IPS-NIHi7 (cell line): Measurements from ENCODE around the gene SPATA33.
"Not testable (repeated sequence)": the region's sequence is repeated elsewhere in the genome, so short reads cannot be mapped to it uniquely, and the experiment has no call there.

Source experiments
- DNase-seq: peaks from one replicate; pipeline ENCODE4 v3.0.0; 2012; ENCODE audit warnings: mixed read lengths; ENCODE audit errors: extremely low spot score

SPATA33 gene

DNA sequence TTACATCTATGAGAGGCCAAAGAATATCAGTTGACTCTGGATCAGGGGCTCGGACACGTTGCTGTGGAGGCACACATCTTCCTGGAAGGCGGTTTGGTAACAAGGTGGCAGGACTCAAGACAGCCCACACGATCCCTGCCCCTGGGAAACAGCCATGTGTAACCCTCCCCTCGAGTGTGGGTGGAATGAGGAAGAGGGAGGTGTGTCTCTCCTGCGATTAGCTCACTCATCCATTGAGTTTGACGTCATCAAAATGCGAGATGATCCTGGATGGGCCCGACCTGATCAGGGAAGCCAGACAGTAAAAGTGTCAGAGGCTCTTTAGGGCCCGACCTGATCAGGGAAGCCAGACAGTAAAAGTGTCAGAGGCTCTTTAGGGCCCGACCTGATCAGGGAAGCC lies 6.6 kb downstream of the SPATA33 start:
- DNase-seq, result not testable (repeated sequence)

DNA sequence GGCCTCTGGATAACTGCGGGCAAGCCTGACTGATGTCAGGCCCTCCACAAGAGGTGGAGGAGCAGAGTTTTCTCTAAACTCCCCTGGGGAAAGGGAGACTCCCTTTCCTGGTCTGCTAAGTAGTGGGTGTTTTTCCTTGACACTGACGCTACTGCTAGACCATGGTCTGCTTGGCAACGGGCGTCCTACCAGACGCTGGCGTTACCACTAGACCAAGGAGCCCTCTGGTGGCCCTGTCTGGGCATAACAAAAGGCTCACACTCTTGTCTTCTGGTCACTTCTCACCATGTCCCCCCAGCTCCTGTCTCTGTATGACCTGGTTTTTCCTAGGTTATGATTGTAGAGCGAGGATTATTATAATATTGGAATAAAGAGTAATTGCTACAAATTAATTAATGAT lies 9.4 kb downstream of the SPATA33 start:
- DNase-seq, result not testable (repeated sequence)

DNA sequence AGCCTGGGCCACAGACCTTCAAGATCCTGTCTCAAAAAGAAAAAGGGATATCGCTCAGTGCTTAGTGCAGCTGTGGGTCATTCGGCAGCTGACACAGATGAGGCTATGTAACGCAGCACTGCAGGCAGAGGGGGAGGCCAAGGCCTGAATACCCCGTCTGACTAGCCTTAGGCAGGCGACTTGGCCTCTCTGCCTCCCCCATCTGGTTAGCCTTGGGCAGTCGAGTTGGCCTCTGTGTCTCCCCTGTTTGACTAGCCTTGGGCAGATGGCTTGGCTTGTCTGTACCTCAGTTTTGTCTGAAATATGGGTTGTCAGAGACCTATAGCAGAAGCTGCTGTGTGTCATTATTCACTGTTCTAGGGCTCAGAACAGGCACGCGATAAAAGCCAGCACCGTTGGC lies 10.0 kb downstream of the SPATA33 start:
- no peak for DNase-seq

DNA sequence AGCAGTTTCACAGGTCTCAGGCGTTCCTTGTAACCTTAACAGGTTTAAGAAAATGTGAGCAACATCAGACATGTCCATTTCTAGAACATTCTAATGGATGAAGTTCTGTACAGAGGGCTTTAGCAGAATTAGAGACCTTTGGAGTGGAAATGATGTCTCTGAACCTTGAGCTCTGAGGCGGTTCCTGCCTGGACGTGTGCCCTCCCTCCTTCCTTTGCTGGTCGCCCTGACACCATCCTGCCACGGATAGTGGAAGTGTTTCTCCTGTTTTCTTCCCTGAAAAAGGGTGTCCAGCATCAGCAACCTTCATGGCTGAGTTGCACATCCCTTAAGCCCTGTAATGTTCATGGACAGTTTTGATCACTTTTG lies 11.1 kb downstream of the SPATA33 start:
- no peak for DNase-seq

DNA sequence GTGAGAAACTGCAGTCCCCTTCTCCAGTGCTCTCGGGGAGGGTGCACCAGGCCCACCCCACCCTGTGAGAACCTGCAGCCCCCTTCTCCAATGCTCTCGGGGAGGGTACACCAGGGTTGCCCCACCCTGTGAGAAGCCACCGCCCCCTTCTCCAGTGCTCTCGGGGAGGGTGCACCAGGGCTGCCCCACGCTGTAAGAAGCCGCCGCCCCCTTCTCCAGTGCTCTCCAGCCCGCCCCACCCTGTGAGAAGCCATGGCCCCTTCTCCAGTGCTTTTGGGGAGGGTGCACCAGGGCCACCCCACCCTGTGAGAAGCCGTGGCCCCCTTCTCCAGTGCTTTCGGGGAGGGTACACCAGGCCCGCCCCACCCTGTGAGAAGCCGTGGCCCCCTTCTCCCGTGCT lies 12.1 kb downstream of the SPATA33 start:
- DNase-seq, result no peak

DNA sequence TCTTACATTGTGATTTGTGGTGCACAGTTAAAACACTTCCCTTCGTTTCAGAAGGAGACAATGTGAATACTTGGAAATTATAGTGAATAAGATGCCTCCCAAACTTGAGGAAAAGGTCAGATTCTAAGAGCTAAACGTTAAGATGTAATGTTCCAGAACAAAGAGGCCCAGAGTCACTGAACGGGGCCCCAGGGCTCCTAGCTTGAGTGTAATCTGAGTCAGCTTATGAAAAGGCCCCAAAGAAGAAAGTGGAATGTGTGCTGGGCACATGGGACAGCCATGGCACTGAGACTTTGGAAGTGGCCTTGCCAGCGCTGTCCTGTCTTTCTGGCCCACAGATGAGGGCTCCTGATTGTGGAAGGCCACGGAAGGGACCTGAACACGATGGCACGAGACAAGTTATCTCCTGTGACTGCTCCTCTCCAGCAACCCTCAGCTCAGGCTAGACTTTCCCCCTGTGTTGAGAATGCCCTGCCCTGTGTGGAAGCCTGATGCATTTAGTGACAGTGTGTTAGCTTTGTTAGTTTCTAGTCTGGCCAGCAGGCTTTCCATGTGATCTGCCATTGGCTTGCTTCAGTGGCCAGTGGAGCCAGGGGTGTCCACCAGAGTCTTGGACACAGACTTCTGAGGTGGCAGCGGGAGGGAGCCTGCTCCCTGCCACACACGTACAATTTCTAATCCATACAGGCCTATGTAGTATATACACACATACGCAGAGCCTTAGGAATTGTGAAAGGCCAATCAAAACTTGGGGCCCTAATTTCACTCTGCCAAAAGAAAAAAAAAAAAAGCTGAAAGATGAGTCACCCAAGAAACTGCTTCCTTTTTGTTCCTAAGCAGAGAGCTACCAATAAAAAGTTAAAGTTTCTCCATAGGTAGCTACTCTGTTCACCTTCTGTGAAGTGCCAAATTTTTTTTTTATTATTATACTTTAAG lies 13.1 kb downstream of the SPATA33 start:
- DNase-seq, result no peak

DNA sequence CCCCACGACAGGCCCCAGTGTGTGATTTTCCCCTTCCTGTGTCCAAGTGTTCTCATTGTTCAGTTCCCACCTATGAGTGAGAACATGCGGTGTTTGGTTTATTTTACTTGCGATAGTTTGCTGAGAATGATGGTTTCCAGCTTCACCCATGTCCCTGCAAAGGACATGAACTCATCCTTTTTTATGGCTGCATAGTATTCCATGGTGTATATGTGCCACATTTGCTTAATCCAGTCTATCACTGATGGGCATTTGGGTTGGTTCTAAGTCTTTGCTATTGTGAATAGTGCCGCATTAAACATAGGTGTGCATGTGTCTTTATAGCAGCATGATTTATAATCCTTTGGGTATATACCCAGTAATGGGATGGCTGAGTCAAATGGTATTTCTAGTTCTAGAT lies 13.9 kb downstream of the SPATA33 start:
- DNase-seq, result not testable (repeated sequence)

DNA sequence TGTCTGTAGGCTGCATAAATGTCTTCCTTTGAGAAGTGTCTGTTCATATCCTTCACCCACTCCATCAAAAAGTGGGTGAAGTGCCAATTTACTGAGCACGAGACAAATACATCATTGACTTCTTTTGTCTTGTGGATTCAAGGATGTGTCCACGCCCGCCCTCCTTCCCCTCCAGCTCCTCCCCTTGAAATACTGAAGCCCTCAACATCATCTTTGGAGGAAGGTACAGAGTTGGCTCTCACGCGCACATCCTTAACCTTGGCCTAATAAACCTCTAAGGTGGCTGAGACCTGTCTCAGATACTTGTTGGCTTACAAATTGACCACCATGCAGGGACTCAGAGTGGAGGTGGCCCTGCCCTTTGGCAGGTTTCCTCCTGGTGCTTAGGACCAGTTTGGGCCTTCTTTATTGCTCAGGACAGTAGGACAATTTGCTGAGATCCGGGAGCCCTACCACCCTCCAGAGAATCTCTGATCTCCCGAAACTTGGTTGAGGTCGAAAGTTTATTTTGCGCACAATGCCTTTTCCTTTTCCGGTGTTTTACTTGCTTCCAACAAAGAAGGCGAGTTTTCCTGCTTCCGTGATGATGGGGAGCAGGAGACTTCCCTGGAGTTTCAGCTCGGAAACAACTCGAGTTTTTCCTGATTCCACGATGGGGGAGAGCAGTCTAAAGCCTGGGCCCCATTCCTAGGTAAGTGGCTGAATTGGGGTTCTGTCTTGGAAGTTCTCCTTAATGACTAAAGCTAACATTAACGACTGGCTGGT lies 14.7 kb downstream of the SPATA33 start:
- DNase-seq, result no peak

DNA sequence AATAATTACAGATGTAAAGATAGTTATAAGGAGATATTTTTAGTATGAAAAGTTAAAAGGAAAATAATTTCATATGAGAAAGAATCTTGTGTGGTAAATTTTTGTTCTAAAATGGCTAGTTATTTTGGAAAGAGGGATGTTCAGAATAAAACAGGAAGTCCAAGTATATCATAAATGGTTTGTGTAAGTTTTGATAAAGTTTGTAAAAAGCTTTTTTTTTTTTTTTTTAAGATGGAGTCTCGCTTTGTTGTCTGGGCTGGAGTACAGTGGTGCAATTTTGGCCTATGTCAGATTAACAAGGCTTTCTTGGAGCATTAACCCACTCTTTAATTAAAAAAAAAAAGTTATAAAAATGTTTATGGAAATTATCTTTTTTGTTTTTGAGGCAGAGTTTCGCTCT lies 20.6 kb downstream of the SPATA33 start:
- no peak for DNase-seq

DNA sequence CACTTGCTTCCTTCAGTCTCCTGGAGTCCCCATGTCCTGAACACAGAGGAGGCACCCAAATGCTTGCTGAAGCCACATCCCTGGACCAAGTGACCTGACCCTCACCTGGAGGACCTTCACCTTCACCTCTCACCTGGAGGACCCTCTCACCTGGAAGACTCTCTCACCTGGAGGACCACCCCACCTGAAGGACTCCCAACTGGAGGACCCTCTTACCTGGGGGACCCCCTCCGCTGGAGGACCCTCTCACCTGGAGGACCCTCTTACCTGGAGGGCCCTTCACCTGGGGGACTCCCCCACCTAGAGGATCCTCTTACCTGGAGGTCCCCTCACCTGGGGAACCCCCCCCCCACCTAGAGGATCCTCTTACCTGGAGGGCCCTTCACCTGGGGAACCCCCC lies 28.3 kb downstream of the SPATA33 start:
- DNase-seq, result no peak

DNA sequence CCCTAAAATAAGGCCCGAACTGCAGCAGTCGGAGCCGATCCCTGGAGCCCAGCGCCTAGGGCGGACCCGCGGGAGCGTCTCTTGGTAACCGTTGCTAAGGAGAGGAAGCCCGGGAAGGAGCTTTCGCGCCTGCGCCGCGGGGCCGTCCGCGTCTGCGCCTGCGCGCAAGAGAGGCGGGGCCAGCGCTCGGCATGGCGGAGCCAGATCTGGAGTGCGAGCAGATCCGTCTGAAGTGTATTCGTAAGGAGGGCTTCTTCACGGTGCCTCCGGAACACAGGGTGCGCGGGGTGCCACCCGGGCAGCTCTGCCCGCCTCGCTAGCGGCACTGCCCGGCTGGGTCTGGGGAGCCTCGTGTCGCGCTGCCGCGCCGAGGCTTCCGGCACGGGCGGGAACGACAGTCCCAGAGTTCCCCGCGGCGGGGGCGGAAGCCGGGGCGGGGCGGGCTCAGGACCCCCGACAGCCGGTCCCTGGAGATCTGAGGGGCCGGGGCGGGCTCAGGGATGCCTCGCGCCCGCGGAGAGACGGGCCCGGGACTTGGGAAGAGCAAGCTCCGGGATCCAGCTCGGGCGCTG lies 29.0 kb downstream of the SPATA33 start, which contains the start of gene CDK10:
Gene CDK10 (plus strand): TSS at position 170 of the 572 bp plus-strand sequence. CDS start 22 bp downstream, at position 192.
- DNase-seq, result peak; percentile 98

DNA sequence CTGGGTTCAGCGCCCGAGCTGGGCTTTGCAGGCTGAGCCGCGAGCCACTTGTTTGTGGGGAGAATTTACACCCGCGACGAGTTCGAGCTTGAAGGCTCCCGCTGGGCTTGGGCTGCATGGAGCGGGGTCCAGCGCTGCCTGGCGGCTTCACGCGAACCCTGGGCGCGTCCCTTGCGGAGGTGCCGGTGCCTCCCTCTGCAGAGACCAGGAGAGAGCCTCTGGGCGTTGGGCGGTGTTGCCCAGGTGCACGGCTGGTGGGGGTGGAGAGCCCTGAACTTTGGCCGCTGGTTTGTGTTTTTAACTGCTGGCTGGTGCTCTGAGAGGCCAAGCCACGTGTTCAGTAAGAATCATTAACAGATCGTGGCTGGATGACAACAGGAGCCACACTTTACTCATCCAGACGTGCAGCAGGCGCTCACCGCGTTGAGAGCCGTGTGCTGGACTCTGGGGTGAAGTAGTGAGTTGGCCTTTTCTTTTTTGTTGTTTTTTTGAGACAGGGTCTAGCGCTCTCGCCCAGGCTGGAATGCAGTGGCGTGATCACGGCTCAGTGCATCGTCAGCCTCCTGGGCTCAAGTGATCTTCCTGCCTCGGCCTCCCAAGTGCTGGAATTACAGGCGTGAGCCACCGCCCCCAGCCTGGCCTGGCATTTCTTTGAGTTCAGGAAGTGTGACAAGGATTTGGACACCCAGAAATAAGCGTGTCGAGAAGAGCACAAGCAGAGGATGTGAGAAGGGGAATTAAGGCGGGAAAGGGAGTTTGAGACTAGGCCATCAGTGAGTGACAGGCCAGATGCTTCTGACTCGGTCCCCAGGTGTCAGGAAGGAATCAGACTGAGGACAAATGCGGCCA lies 29.7 kb downstream of the SPATA33 start:
- no peak for DNase-seq

DNA sequence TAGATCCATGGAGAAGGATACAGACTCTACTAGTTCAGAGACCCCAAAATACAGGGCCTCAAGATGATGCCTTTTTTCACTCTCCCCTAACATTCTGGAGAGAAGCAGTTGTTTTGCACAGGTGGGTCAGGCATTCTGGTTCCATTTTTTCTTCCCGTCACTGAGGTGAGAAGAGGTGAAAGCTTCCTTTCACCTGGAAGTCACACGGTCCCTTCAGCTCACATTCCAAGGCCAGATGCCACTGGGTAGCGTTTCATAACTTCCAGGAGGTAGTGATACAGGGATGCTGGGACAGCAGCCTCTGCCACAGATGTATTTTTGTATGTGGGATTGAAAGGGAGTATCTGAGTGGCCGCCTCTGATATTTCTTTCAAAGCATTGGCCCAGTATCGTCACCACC lies 30.8 kb downstream of the SPATA33 start:
- DNase-seq, result no peak

DNA sequence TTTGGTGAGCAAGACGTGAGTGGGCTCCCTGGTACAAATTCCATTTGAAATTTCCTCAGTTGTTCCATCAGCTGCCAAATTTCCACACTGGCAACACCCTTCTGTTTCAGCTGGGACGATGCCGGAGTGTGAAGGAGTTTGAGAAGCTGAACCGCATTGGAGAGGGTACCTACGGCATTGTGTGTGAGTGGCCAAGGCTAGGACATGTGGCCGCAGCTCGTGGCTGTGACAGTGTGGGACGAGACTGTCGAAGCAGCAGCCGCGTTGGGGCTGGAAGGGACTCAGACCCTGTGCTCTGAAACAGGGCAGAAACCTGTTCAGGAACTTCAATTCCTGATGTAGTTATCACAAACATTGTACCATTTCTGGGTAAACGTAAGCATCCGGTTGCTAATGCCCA lies 31.5 kb downstream of the SPATA33 start:
- no peak for DNase-seq

DNA sequence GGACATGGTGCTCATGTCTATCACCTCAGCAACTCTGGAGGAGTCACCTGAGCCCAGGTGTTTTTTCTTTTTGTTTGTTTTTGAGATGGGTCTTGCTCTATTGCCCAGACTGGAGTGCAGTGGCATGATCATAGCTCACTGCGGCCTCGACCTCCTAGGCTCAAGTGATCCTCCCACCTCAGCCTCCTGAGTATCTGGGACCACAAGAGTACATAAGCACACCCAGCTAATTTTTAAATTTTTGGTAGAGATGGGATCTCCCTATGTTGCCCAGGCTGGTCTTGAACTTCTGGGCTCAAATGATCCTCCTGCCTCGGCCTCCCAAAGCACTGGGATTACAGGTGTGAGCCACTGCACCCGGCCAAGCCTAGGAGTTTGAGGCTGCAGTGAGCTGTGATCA lies 32.0 kb downstream of the SPATA33 start:
- not testable (repeated sequence) for DNase-seq

DNA sequence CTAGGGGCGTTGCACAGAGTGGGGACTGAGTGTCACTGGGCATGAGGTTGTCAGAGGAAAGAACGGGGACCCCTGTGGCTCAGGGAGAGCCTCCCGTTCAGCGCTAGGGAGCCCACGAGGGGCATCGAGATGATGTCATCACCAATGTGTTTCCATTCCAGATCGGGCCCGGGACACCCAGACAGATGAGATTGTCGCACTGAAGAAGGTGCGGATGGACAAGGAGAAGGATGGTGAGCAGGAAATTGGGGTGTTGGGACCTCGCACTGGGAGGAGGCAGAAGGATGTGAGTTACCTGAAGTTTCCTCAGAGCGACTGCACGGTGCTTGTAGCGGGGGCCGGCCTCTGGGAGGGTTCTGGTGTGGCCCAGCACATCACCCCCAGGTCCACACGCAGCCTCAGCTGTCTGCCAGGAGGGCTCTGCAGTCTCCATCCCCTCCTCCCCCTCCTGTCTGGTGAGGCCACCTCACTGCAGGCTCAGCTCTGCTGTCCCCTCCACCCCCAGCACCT lies 32.8 kb downstream of the SPATA33 start:
- no peak for DNase-seq

DNA sequence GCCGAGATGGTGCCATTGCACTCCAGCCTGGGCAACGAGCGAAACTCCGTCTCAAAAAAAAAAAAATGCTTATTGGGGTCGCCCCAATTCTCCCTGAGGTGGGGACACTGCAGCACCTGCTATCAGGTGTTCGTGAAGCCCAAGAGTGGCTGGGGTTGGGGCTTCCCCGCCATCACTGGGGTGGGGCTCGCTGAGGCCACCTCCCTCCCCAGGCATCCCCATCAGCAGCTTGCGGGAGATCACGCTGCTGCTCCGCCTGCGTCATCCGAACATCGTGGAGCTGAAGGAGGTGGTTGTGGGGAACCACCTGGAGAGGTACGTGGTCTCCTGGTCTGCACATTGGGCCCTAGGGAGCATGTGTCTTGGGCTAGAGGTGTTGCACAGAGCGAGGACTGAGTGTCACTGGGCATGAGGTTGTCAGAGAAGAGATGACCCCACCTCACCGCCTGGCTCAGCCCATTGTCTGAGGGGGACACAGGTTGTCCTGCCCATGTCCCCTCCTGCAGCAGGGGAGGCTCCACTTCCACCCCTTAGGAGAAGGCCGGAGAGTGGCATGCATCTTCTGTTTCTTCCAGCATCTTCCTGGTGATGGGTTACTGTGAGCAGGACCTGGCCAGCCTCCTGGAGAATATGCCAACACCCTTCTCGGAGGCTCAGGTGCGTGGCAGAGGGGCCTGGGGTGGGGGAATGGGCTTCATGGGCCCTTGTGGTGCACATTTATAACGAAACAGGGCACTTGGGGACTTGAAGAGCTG lies 33.8 kb downstream of the SPATA33 start:
- DNase-seq, result no peak

DNA sequence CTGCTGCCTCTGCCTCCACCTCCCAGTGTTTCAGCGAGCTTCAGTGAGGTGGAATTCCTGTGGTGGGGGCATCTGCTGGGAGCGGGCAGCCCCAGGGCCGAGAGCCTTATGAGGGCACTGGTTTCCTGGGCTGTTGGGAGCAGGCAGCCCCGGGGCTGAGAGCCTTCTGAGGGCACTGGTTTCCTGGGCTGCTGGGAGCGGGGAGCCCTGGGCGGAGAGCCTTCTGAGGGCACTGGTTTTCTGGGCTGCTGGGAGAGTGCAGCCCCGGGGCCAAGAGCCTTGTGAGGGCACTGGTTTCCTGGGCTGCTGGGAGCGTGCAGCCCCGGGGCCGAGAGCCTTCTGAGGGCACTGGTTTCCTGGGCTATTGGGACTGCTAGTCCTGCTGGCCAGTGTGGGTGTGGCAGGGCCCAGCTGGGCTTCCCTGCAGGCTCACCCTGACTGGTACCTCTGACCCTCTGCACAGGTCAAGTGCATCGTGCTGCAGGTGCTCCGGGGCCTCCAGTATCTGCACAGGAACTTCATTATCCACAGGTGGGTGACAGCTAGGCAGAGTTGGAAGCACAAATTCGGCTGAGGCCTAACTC lies 34.4 kb downstream of the SPATA33 start:
- DNase-seq, result no peak

DNA sequence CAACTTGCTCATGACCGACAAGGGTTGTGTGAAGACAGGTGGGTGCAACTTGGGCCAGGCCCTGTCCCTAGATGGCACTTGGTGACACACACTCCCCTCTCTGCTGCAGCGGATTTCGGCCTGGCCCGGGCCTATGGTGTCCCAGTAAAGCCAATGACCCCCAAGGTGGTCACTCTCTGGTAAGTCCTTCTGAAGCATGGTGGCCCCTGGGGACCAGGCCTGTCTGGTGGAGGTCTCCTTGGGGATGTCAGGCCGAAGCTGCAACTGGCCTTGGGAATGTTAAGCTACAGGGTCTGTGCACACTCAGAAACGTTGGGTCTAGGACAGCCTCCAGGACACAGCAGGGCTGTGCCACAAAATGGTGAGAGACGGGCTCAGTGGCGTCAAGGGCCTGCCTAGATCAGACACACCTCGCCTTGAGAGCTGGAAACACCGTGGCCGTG lies 35.7 kb downstream of the SPATA33 start:
- no peak for DNase-seq
